PC-9 (cell line): Measurements from ENCODE around the gene DDX10.

Experiments used
- EZH2 ChIP-seq: fragments of 200-600 bp; sonication (generic); IDR thresholded peaks from 2 replicates; pipeline ENCODE4 v1.8.0; 2017; ENCODE audit warnings: antibody characterized with exemption, low read depth
- TF ChIP-seq, protein P1 (sequence below): fragments of 200-600 bp; sonication (generic); conservative IDR thresholded peaks from 2 replicates; pipeline ENCODE4 v1.6.1; 2017; ENCODE audit warnings: mixed run types, antibody characterized with exemption, mild to moderate bottlenecking, moderate library complexity

DNA sequence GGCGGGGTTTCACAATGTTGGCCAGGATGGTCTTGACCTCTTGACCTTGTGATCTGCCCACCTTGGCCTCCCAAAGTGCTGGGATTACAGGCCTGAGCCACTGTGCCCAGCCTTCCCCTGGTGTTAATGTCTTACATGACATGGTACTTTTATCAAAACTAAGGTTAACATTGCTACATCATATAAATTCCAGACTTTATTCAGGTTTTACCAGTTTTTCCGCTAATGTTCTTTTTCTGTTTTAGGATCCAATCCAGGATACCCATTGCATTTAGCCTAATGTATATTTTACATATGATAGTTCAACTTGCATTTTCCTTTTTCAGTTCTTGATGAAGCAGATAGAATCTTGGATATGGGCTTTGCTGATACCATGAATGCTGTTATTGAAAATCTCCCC is 14.2 kb downstream of the DDX10 start:
- TF ChIP-seq, protein P1, sequence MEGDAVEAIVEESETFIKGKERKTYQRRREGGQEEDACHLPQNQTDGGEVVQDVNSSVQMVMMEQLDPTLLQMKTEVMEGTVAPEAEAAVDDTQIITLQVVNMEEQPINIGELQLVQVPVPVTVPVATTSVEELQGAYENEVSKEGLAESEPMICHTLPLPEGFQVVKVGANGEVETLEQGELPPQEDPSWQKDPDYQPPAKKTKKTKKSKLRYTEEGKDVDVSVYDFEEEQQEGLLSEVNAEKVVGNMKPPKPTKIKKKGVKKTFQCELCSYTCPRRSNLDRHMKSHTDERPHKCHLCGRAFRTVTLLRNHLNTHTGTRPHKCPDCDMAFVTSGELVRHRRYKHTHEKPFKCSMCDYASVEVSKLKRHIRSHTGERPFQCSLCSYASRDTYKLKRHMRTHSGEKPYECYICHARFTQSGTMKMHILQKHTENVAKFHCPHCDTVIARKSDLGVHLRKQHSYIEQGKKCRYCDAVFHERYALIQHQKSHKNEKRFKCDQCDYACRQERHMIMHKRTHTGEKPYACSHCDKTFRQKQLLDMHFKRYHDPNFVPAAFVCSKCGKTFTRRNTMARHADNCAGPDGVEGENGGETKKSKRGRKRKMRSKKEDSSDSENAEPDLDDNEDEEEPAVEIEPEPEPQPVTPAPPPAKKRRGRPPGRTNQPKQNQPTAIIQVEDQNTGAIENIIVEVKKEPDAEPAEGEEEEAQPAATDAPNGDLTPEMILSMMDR, result no peak
- TF ChIP-seq EZH2, result no peak
